IMR-90 (cell line): ENCODE data around the gene SLC24A3. TPM values are rescaled to one million over a fixed set of nuclear protein-coding genes. Genes with fewer than 3 reads are reported as not detected.

Experiments
- ATAC-seq: fragments of 200-7000 bp; cut with Tn5 transposase; 2 replicates; pipeline ENCODE4 v1.9.1; 2020; ENCODE audit warnings: low read depth, mild to moderate bottlenecking, moderate library complexity
- BruUV-seq: library from RNA; stranded (reverse); fragments of 400-500 nt; replicated peaks from 2 replicates; lab custom pipeline; 2021; lab: Mats Ljungman, UMichigan
- CTCF ChIA-PET: fragments of 300-600 bp; formaldehyde crosslinking; extraction: SDS; loops from one replicate; lab custom pipeline; 2021; ENCODE audit warnings: antibody characterized with exemption; lab: Yijun Ruan, JAX
- POLR2A ChIA-PET: fragments of 300-600 bp; sonication (Branson Sonifier 250); formaldehyde crosslinking; loops from one replicate; lab custom pipeline; 2022; ENCODE audit warnings: antibody characterized with exemption; ENCODE audit not compliant: unreplicated experiment; lab: Charles Lee
- DNase-seq: peaks from one replicate; pipeline ENCODE4 v3.0.0; 2013
- H2AFZ ChIP-seq: replicated peaks from 2 replicates; pipeline ENCODE3; 2013; ENCODE audit warnings: low read length, mild to moderate bottlenecking; ENCODE audit not compliant: poor library complexity
- H2AK5ac ChIP-seq: 2 replicates; pipeline ENCODE4 v1.6.1; 2013; ENCODE audit warnings: low read depth, low read length, inconsistent platforms
- H2AK9ac ChIP-seq: replicated peaks from 2 replicates; pipeline ENCODE3; 2013; ENCODE audit warnings: mild to moderate bottlenecking, low read depth, low read length, moderate library complexity; ENCODE audit not compliant: poor library complexity
- H2BK120ac ChIP-seq: 2 replicates; pipeline ENCODE4 v1.6.1; 2013; ENCODE audit warnings: low read depth, low read length, inconsistent platforms
- H2BK15ac ChIP-seq: 3 replicates; pipeline ENCODE4 v1.6.1; 2013; ENCODE audit warnings: low read depth, low read length, inconsistent platforms
- H2BK20ac ChIP-seq: 2 replicates; pipeline ENCODE4 v1.6.1; 2013; ENCODE audit warnings: low read depth, mild to moderate bottlenecking, inconsistent platforms, low read length, moderate library complexity
- H2BK5ac ChIP-seq: 2 replicates; pipeline ENCODE4 v1.6.1; 2013; ENCODE audit warnings: mild to moderate bottlenecking, low read depth, low read length, inconsistent platforms; ENCODE audit not compliant: poor library complexity, severe bottlenecking
- H3K14ac ChIP-seq: replicated peaks from 2 replicates; pipeline ENCODE4 v1.6.1; 2013; ENCODE audit warnings: low read depth, low read length, inconsistent platforms
- H3K18ac ChIP-seq: 2 replicates; pipeline ENCODE4 v1.6.1; 2013; ENCODE audit warnings: low read depth, low read length, control low read depth
- H3K23ac ChIP-seq: 2 replicates; pipeline ENCODE4 v1.6.1; 2013; ENCODE audit warnings: low read depth, low read length, inconsistent platforms
- H3K27ac ChIP-seq: 2 replicates; pipeline ENCODE4 v1.5.1; 2013; ENCODE audit warnings: mild to moderate bottlenecking, control low read depth, low read length; ENCODE audit not compliant: insufficient read depth
- H3K27me3 ChIP-seq: 2 replicates; pipeline ENCODE4 v1.6.1; 2013; ENCODE audit warnings: low read length; ENCODE audit not compliant: control insufficient read depth, insufficient read depth
- H3K36me3 ChIP-seq: 2 replicates; pipeline ENCODE4 v1.6.1; 2013; ENCODE audit warnings: low read length, mixed read lengths; ENCODE audit not compliant: control insufficient read depth, insufficient read depth
- H3K4ac ChIP-seq: 2 replicates; pipeline ENCODE4 v1.6.1; 2013; ENCODE audit warnings: low read depth, low read length, inconsistent platforms
- H3K4me1 ChIP-seq: 2 replicates; pipeline ENCODE4 v1.6.1; 2013; ENCODE audit warnings: low read length, mixed read lengths; ENCODE audit not compliant: control insufficient read depth, insufficient read depth
- H3K4me2 ChIP-seq: 2 replicates; pipeline ENCODE4 v1.6.1; 2013; ENCODE audit warnings: low read depth, mild to moderate bottlenecking, control low read depth, low read length, moderate library complexity
- H3K4me3 ChIP-seq: 2 replicates; pipeline ENCODE4 v1.5.1; 2013; ENCODE audit warnings: low read depth, mild to moderate bottlenecking, control low read depth, low read length, moderate library complexity; ENCODE audit not compliant: insufficient read depth
- H3K56ac ChIP-seq: 2 replicates; pipeline ENCODE4 v1.6.1; 2013; ENCODE audit warnings: low read length, inconsistent platforms; ENCODE audit not compliant: insufficient read depth; ENCODE audit errors: extremely low read depth
- H3K79me1 ChIP-seq, 2 experiments: 2 replicates each; pipeline ENCODE4 v1.6.1; 2013; ENCODE audit warnings: low read length in 2 of 2, inconsistent platforms in 1 of 2, low read depth in 1 of 2
- H3K9ac ChIP-seq: 2 replicates; pipeline ENCODE4 v1.6.1; 2013; ENCODE audit warnings: low read depth, low read length, control low read depth
- H3K9me1 ChIP-seq: 2 replicates; pipeline ENCODE4 v1.6.1; 2013; ENCODE audit warnings: low read length, inconsistent platforms; ENCODE audit not compliant: insufficient read depth
- H3K9me3 ChIP-seq: 2 replicates; pipeline ENCODE4 v1.6.1; 2013; ENCODE audit warnings: low read length; ENCODE audit not compliant: control insufficient read depth, insufficient read depth
- H4K20me1 ChIP-seq: 2 replicates; pipeline ENCODE4 v1.6.1; 2013; ENCODE audit warnings: low read length, inconsistent platforms; ENCODE audit not compliant: insufficient read depth
- H4K5ac ChIP-seq: 2 replicates; pipeline ENCODE4 v1.6.1; 2013; ENCODE audit warnings: mild to moderate bottlenecking, low read depth, low read length, control low read depth
- H4K8ac ChIP-seq, 2 experiments: 2 replicates each; pipeline ENCODE4 v1.6.1; 2013; ENCODE audit warnings: low read depth in 2 of 2, low read length in 2 of 2, control low read depth in 1 of 2, inconsistent platforms in 1 of 2
- H4K91ac ChIP-seq: 2 replicates; pipeline ENCODE4 v1.6.1; 2013; ENCODE audit warnings: low read depth, low read length, inconsistent platforms; ENCODE audit not compliant: insufficient read depth
- CTCF ChIP-seq: conservative IDR thresholded peaks from 2 replicates; pipeline ENCODE4 v1.5.1; 2012; ENCODE audit warnings: mild to moderate bottlenecking, low read depth, low read length, improper control_type of control experiment
- MXI1 ChIP-seq: IDR thresholded peaks from 2 replicates; pipeline ENCODE4 v1.6.1; 2012; ENCODE audit warnings: low read depth, mild to moderate bottlenecking, low read length, moderate library complexity, borderline replicate concordance
- RAD21 ChIP-seq: IDR thresholded peaks from 2 replicates; pipeline ENCODE4 v1.6.1; 2012; ENCODE audit warnings: low read length, improper control_type of control experiment
- WGBS, 2 experiments: methylation state at CpG; one replicate each; pipeline versions ENCODE4 v1.1.5 to v1.1.7; 2013; ENCODE audit warnings: missing lambda C conversion rate in 2 of 2; ENCODE audit not compliant: insufficient read length in 1 of 2; ENCODE audit errors: extremely low coverage in 2 of 2; 5-methylcytosine and 5-hydroxymethylcytosine counted together
- dilution Hi-C: fragments of 300-500 bp; cut with HindIII; formaldehyde crosslinking; loops from one replicate; pipeline ENCODE4 v1.14.3; 2018; ENCODE audit warnings: low sequenced_read_pairs; ENCODE audit not compliant: unreplicated experiment
- in situ Hi-C: fragments of 300-500 bp; cut with MboI; formaldehyde crosslinking; loops from 3 replicates; pipeline ENCODE4 v1.14.3; 2019; ENCODE audit warnings: low sequenced_read_pairs, inconsistent platforms, mixed read lengths
- intact Hi-C: fragments of 100-400 bp; cut with micrococcal nuclease; formaldehyde crosslinking; loops from 2 replicates; pipeline ENCODE4 v1.10.0; 2022
- polyA plus RNA-seq, 3 experiments: library from polyadenylated mRNA; depleted of rRNA; stranded (reverse); fragments of >200 nt; gene quantifications; 2 replicates each; pipeline ENCODE4 v1.2.3, GENCODE V29; 2012; ENCODE audit warnings: low replicate concordance in 1 of 3
- total RNA-seq: library from RNA; depleted of rRNA; stranded (reverse); fragments of >200 nt; gene quantifications from 2 replicates; pipeline ENCODE4 v1.2.3, GENCODE V29; 2012

Gene SLC24A3
- total and polyA plus RNA-seq, 2 of the 4 experiments (the other 2 are of a cell fraction) = not detected

DNA sequence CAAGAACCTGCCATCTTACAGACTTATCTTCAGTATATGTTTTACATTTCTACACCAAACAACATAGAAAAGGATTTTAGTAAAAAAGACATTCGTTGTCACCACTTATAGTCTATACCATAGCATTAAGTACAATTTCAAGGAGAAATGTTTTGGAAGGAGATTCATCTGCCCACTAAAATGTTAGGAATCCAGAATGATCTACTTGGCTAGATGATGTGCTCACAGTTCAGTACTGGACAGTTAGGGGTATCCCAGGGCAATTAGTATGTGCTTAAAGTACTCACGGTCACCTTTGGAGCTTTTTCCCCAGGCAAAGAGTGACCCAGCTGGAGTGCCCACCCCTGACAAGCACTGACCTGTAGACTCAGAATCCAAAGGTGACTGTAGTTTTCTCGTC is 222.9 kb downstream of the SLC24A3 start:
- no peak for DNase-seq
- no peaks in the 10 kb centered on the region for H3K79me1 ChIP-seq
- ChIA-PET POLR2A (no interaction called here), CTCF (interaction anchor here (1.4 kb wide), 1 partner anchor 13 kb away, joined by 3 read pairs; no protein-coding TSS in a partner anchor)
- TF ChIP-seq RAD21 = no peak
- no peak for TF ChIP-seq CTCF
- no peak for TF ChIP-seq MXI1
- no CpG with 5 or more reads among the region's 3 CpGs for WGBS, 2 experiments
- H3K36me3 ChIP-seq = no peaks in the 10 kb centered on the region
- no peak overlapping the region for H3K27ac ChIP-seq
- no peaks in the 10 kb centered on the region for H3K9me1 ChIP-seq
- H2BK5ac ChIP-seq = no peak overlapping the region
- no peak overlapping the region for H3K14ac ChIP-seq
- no peak overlapping the region for H3K4me3 ChIP-seq
- H3K27me3 ChIP-seq = no peaks in the 10 kb centered on the region
- H4K20me1 ChIP-seq = no peaks in the 10 kb centered on the region
- H2AFZ ChIP-seq = no peak overlapping the region
- H3K23ac ChIP-seq = no peak overlapping the region
- H2BK120ac ChIP-seq = no peak overlapping the region
- no peak overlapping the region for H2AK5ac ChIP-seq
- no peak overlapping the region for H4K8ac ChIP-seq
- dilution Hi-C loops = no loop called here
- H3K4me1 ChIP-seq = no peaks in the 10 kb centered on the region
- H2BK15ac ChIP-seq = no peak overlapping the region
- intact Hi-C loops = no loop called here
- no peak overlapping the region for H4K91ac ChIP-seq
- no peak overlapping the region for H2BK20ac ChIP-seq
- in situ Hi-C loops = no loop called here
- no peaks in the 10 kb centered on the region; the same call in 1 of the 2 replicates for H3K9me3 ChIP-seq
- no peak overlapping the region for H3K56ac ChIP-seq
- no peak overlapping the region for H2AK9ac ChIP-seq
- BruUV-seq = no TSS peak
- no peak overlapping the region for H3K18ac ChIP-seq
- no peak overlapping the region for H3K9ac ChIP-seq
- H3K4ac ChIP-seq = no peak overlapping the region
- H4K5ac ChIP-seq = no peak overlapping the region
- no peak for ATAC-seq
- no peak overlapping the region for H3K4me2 ChIP-seq
